Osteoblast (primary cell): Measurements from ENCODE around the gene PTPRN2. TPM values are rescaled to one million over a fixed set of nuclear protein-coding genes. Genes with fewer than 3 reads are reported as not detected.

Source experiments
- DNase-seq: peaks from one replicate; pipeline ENCODE4 v3.0.0; 2011; ENCODE audit warnings: low spot score, mixed read lengths; ENCODE audit not compliant: insufficient read length; ENCODE audit errors: missing footprints
- H2AFZ ChIP-seq: 2 replicates; pipeline ENCODE4 v1.6.0; 2011; ENCODE audit warnings: mild to moderate bottlenecking, low read length
- H3K27ac ChIP-seq: 2 replicates; pipeline ENCODE4 v1.5.1; 2011; ENCODE audit warnings: mild to moderate bottlenecking, low read depth, low read length, moderate library complexity
- H3K27me3 ChIP-seq: 2 replicates; pipeline ENCODE4 v1.6.0; 2012; ENCODE audit warnings: mild to moderate bottlenecking, control low read depth, inconsistent platforms, low read length, moderate library complexity; ENCODE audit not compliant: insufficient read depth
- H3K36me3 ChIP-seq: 2 replicates; pipeline ENCODE4 v1.5.1; 2011; ENCODE audit warnings: mild to moderate bottlenecking, low read length, control low read depth, moderate library complexity; ENCODE audit not compliant: insufficient read depth
- H3K4me1 ChIP-seq: 2 replicates; pipeline ENCODE4 v1.5.1; 2011; ENCODE audit warnings: mild to moderate bottlenecking, low read length, control low read depth, moderate library complexity; ENCODE audit not compliant: insufficient read depth
- H3K4me2 ChIP-seq: 2 replicates; pipeline ENCODE4 v1.6.0; 2011; ENCODE audit warnings: mild to moderate bottlenecking, low read length; ENCODE audit not compliant: insufficient read depth
- H3K4me3 ChIP-seq: fragments of 200-600 bp; sonication (generic); 3 replicates; pipeline ENCODE4 v1.5.1; 2012; ENCODE audit warnings: mild to moderate bottlenecking, low read length, inconsistent platforms; ENCODE audit not compliant: insufficient read depth
- H3K79me2 ChIP-seq: 2 replicates; pipeline ENCODE4 v1.6.0; 2012; ENCODE audit warnings: mild to moderate bottlenecking, low read length, control low read depth, inconsistent platforms; ENCODE audit not compliant: insufficient read depth
- H3K9me3 ChIP-seq: 2 replicates; pipeline ENCODE4 v1.5.1; 2011; ENCODE audit warnings: low read depth, low read length, control low read depth
- H4K20me1 ChIP-seq: 2 replicates; pipeline ENCODE4 v1.6.0; 2012; ENCODE audit warnings: mild to moderate bottlenecking, low read length, control low read depth; ENCODE audit not compliant: insufficient read depth
- total RNA-seq: library from RNA; depleted of rRNA; stranded (reverse); fragments of >200 nt; gene quantifications from 2 replicates; pipeline ENCODE4 v1.2.3, GENCODE V29; 2012
- TF ChIP-seq, protein P1 (sequence below): IDR thresholded peaks from 2 replicates; pipeline ENCODE4 v1.5.1; 2011; ENCODE audit warnings: mild to moderate bottlenecking, low read depth, low read length, moderate library complexity; ENCODE audit errors: extremely low read depth

The PTPRN2 gene
- total RNA-seq, 1 donor, result 0.36 TPM

GRCh38 chr7:157926107-157926506 lies 661.5 kb downstream of the PTPRN2 start:
- no peaks in the 10 kb centered on the region for H3K4me1 ChIP-seq
- no peaks in the 10 kb centered on the region for H4K20me1 ChIP-seq
- H2AFZ ChIP-seq, result no peak overlapping the region
- no peaks in the 10 kb centered on the region for H3K27me3 ChIP-seq
- H3K4me2 ChIP-seq, result no peak overlapping the region
- TF ChIP-seq, protein P1, sequence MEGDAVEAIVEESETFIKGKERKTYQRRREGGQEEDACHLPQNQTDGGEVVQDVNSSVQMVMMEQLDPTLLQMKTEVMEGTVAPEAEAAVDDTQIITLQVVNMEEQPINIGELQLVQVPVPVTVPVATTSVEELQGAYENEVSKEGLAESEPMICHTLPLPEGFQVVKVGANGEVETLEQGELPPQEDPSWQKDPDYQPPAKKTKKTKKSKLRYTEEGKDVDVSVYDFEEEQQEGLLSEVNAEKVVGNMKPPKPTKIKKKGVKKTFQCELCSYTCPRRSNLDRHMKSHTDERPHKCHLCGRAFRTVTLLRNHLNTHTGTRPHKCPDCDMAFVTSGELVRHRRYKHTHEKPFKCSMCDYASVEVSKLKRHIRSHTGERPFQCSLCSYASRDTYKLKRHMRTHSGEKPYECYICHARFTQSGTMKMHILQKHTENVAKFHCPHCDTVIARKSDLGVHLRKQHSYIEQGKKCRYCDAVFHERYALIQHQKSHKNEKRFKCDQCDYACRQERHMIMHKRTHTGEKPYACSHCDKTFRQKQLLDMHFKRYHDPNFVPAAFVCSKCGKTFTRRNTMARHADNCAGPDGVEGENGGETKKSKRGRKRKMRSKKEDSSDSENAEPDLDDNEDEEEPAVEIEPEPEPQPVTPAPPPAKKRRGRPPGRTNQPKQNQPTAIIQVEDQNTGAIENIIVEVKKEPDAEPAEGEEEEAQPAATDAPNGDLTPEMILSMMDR, result no peak
- H3K27ac ChIP-seq, result no peak overlapping the region
- no peaks in the 10 kb centered on the region for H3K36me3 ChIP-seq
- H3K9me3 ChIP-seq, result no peaks in the 10 kb centered on the region
- DNase-seq, result no peak
- H3K79me2 ChIP-seq, result no peaks in the 10 kb centered on the region
- no peak overlapping the region for H3K4me3 ChIP-seq

- TF ChIP-seq, protein P1, result no peak
- Histone ChIP-seq H3K27me3 (no peaks in the 10 kb centered on the region), H2AFZ (no peak overlapping the region), H3K27ac (no peak overlapping the region), H3K9me3 (no peaks in the 10 kb centered on the region), H4K20me1 (no peaks in the 10 kb centered on the region), H3K4me2 (no peak overlapping the region), H3K36me3 (no peaks in the 10 kb centered on the region), H3K4me3 (no peak overlapping the region), H3K4me1 (no peaks in the 10 kb centered on the region), H3K79me2 (no peaks in the 10 kb centered on the region)
- no peak for DNase-seq
Observed at GRCh38 chr7:157925383-157925875, 662.2 kb downstream of the PTPRN2 start.

DNA sequence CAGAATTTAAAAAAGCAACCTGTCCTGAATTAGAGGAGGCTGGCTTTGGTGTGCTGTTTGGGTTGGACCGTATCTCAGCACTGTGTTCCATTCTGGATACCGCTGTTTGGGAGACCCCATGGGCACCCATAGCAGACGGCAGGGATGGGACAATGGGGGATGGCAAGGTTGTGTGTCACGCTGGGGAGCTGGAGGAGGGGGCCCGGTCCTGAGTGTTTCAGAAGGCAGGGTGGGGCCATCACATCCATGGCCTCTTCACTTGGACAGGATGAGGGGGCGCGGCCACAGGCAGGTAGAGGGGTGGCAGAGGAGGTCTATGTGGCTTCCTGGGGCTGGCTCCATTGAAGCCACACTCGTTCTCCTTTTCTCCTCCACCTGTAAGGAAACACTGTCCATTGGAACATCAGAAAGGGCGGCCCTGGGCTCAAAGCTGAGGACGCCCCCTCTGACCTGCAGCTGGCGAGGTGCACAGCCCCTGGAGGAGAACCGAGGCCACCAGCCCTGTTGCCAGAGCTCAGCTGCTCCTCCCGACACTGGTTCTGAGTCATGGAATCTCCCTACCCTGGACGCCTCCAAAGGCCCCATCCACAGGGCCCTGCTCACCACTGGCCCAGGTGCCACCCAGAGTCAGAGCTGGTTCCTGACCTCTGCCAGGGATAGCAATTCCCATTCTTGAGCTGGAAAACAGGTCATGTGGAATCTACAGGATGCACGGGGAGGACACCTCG lies 663.6 kb downstream of the PTPRN2 start:
- Histone ChIP-seq H3K9me3 (no peaks in the 10 kb centered on the region), H3K4me3 (no peak overlapping the region), H3K27me3 (no peaks in the 10 kb centered on the region), H3K36me3 (no peaks in the 10 kb centered on the region), H3K4me2 (no peak overlapping the region), H3K27ac (no peak overlapping the region), H3K79me2 (no peaks in the 10 kb centered on the region), H3K4me1 (no peaks in the 10 kb centered on the region), H4K20me1 (no peaks in the 10 kb centered on the region), H2AFZ (no peak overlapping the region)
- no peak for DNase-seq
- TF ChIP-seq, protein P1, result no peak

- H3K79me2 ChIP-seq, result no peaks in the 10 kb centered on the region
- H3K36me3 ChIP-seq, result no peaks in the 10 kb centered on the region
- H3K4me1 ChIP-seq, result no peaks in the 10 kb centered on the region
- no peak overlapping the region for H3K4me3 ChIP-seq
- H2AFZ ChIP-seq, result no peak overlapping the region
- H3K27ac ChIP-seq, result no peak overlapping the region
- H3K9me3 ChIP-seq, result no peaks in the 10 kb centered on the region
- H3K4me2 ChIP-seq, result no peak overlapping the region
- H3K27me3 ChIP-seq, result no peaks in the 10 kb centered on the region
- H4K20me1 ChIP-seq, result no peaks in the 10 kb centered on the region
- TF ChIP-seq, protein P1, result no peak
- no peak for DNase-seq
Observed at GRCh38 chr7:157922576-157922975, 665.0 kb downstream of the PTPRN2 start.
